Activated CD4-positive, alpha-beta T cell treated with anti-CD3 and anti-CD28 coated beads, Interleukin-10, Interleukin-2, amounts not matched to agents 100 ng/mL and 50 ng/mL, durations not matched to agents 16 hours and 8 hours (primary cell): ENCODE data around the gene RBM4.
"Not testable (repeated sequence)": the region's sequence is repeated elsewhere in the genome, so short reads cannot be mapped to it uniquely, and the experiment has no call there.

Experiments used
- DNase-seq: peaks from one replicate; pipeline ENCODE4 v3.0.0-alpha.2; 2020

The RBM4 gene, protein sequence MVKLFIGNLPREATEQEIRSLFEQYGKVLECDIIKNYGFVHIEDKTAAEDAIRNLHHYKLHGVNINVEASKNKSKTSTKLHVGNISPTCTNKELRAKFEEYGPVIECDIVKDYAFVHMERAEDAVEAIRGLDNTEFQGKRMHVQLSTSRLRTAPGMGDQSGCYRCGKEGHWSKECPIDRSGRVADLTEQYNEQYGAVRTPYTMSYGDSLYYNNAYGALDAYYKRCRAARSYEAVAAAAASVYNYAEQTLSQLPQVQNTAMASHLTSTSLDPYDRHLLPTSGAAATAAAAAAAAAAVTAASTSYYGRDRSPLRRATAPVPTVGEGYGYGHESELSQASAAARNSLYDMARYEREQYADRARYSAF

GRCh38 chr11:66638177-66639065 is at the start of gene RBM4:
TSS of gene RBM4 (plus strand) at chr11:66638703. CDS start at chr11:66639712, 1,009 bp downstream.
- DNase-seq, result peak; percentile 99

DNA sequence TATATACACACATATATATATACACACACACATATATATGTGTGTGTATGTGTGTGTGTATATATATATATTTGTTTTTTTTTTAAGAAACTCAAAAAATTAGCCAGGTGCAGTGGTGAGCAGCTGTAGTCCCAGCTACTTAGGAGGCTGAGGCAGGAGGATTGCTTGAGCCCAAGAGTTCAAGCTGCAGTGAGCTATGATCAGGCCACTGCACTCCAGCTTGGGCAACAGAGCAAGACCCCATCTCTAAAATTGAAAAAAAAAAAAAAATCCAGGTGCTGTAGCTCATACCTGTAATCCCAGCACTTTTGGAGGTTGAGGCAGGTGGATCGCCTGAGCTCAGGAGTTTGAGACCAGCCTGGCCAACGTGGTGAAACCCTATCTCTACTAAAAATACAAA is 49.2 kb upstream of the RBM4 start:
- DNase-seq, result not testable (repeated sequence)

GRCh38 chr11:66589996-66590675 is 48.4 kb upstream of the RBM4 start:
- DNase-seq, result no peak

- no peak for DNase-seq
Measured at GRCh38 chr11:66591175-66591574, 47.3 kb upstream of the RBM4 start.

DNA sequence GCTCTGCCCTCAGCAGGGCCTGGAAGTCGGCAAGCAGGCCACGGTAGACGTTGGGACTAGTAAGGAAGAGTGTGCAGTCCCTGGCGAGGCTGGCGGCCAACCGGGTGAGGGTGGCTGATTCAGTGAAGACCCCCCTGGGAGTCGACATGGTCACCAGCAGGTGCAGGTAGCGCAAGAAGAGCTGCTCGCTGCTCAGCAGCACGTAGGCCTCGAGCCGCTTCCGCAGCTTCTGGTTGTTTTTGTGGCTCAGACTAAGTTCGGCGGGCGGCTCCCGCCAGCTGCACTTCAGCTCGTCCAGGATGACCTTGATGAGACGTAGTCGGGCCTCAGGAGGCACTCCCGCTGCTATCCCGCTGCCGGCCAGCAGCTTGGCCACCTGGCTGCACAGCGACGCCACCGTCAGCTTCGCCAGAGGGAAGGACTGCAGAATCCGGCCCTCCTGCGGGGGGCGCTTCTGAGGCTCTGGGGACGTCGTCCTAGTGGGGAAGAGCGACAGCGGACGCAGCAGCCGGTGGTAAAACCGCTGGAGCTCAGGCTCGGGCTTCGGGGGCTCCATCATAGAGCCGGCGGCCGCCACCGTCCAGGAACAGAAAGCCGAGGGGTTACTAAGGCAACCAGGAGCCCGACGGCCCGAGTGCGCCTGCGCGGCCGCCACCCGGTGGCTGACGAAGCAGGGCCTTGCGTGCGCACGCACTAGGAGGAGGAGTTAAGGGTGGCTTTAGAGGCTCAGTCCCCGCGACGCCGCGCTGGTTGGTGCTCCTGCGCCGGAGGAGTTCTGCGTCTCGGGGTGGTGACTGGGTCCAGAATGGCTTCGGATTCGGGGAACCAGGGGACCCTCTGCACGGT is 45.8 kb upstream of the RBM4 start, which contains the start of the genes CCDC87 and CCS:
Gene CCDC87, minus strand, starts transcription at position 607 of the 846 bp plus-strand sequence. Its CDS starts 48 bp downstream, at position 559.
Gene CCS, plus strand, starts transcription at position 729 of the 846 bp plus-strand sequence. Its CDS starts 77 bp downstream, at position 806.
- DNase-seq, result peak; percentile 99

GRCh38 chr11:66593303-66593635 is 45.2 kb upstream of the RBM4 start:
- DNase-seq, result no peak

GRCh38 chr11:66593650-66594049 is 44.9 kb upstream of the RBM4 start:
- DNase-seq, result no peak

DNA sequence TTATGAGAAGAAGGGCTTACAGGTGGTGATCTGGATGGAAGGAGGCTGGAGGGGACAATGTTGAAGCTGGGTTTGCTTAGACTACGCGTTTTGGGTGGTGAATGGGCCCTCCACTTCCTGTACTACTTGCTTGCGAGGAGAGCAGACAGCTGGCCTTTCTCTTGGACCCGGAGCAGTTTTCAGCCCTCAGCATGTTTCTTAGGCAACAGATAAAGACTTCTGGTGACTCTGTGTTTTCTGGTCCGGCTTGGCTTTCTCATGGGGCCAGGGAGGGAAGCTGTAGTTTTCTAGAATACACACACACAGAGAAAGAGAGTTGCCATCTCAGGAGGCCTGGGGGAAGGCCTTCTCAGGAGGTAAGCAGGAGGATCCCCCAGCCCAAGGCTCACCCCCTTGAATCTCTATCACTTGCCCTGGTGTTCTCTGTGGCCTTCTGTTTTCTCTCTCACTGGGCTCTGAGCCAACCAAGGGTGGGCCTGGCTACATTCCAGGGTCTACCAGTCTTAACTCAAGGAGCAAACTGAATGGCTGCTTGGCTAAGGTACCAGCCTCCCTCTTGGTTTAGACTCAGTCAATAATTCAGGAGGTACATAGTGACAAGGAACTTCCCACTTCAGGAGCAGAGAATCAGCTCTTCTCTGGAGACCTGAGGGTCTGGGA is 43.1 kb upstream of the RBM4 start:
- no peak for DNase-seq

DNA sequence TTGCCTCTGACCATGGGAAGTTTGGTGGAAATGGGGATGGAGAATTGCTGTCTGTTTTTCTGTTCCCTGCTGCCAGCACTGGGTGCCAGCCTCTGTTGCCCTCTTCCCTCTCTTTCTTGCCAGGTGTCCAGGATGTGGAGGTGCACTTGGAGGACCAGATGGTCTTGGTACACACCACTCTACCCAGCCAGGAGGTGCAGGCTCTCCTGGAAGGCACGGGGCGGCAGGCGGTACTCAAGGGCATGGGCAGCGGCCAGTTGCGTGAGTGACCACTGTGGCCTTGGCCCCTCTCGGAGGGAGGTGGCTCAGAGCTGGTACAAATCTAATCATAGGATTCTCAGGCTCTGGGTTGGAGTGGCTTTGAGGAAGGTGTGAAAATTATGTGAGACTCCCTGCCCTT is 39.5 kb upstream of the RBM4 start:
- no peak for DNase-seq

DNA sequence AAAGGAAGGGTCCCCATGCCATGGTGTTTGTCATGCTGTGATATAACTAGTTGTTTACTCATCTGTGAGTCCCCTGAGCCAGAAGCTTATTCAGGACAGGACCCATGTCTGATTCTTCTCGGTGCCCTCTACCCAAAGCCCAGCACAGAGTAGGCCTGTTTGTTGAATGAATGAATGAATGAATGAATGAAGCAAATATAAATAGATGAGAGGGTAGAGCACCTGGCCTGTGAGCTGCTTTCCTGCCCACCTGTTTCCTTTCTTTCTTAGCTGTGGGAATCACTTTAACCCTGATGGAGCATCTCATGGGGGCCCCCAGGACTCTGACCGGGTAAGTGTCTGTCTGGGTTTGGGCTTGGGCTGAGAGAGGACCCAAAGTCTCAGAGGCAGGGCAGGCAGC is 38.3 kb upstream of the RBM4 start:
- no peak for DNase-seq

DNA sequence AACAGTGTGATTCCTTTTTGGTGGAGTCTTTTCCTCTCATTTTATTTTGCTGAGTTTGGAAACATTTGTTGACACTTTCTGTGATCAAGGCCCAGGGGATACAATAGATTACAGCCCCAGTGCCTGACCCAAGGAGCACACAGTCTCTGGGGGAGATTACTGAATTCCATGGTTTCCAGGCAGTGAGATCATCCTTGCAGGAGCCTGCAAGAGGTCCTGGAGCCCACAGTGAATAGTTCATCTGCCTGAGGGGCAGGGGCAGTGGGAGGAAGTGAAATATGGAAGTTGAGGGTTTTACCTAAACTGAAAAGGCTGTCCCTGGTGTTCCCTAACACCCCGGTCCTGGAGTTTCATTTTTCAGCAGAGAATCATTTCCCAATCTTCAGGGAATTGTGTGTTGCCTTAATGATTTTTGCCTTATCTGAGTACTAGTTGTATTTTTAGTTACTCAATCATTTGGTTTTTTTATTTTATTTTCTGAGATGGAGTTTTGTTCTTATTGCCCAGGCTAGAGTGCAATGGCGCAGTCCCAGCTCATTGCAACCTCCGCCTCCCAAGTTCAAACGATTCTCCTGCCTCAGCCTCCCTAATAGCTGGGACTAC is 37.8 kb upstream of the RBM4 start:
- no peak for DNase-seq

- no peak for DNase-seq
Measured at GRCh38 chr11:66603072-66603471, 35.4 kb upstream of the RBM4 start.

- DNase-seq, result no peak
Measured at GRCh38 chr11:66604155-66604554, 34.3 kb upstream of the RBM4 start.

DNA sequence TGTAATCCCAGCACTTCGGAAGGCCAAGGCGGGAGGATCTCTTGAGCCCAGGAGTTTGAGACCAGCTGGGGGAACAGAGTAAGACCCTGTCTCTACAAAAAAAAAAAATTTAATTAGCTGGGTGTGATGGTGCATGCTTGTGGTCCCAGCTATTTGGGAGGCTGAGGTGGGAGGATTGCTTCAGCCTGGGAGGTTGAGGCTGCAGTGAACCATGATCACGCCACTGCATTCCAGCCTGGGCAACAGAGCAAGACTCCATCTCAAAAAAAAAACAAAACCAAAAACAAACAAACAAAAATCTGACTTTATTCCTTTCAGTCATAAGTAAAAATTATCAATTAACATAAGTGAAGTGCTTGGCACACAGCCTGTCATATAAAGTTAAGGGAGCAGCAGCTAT is 31.9 kb upstream of the RBM4 start:
- DNase-seq, result not testable (repeated sequence)

DNA sequence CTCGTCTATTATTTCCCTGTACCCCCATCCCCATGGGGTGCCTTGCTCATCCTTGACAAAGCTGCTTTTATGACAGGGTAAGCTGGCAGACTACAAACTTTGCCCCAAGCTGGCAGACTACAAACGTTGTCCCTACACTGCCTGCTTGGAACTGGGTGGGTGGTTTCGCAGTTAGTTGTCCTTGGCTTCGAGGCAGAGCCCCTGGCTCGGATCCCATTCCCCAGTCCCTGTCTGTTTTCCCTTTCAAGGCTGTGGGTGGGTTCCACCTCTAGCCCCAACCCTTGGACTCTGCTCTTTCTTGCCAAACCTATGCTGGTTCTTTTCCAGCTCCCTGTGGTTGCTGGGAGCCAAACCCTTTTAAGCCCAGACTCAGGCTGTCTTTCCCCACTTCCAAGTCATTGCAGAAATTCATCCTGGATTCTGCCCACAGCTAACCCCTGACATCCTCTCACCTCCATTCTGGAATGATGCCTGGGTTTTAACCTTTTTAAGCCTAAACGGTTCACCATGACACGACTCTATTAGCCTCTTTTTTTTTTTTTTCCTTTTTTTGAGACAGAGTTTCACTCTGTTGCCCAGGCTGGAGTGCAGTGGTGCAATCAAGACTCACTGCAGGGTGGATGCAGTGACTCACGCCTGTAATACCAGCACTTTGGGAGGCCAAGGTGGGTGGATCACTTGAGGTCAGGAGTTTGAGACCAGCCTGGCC is 31.2 kb upstream of the RBM4 start:
- DNase-seq, result no peak

DNA sequence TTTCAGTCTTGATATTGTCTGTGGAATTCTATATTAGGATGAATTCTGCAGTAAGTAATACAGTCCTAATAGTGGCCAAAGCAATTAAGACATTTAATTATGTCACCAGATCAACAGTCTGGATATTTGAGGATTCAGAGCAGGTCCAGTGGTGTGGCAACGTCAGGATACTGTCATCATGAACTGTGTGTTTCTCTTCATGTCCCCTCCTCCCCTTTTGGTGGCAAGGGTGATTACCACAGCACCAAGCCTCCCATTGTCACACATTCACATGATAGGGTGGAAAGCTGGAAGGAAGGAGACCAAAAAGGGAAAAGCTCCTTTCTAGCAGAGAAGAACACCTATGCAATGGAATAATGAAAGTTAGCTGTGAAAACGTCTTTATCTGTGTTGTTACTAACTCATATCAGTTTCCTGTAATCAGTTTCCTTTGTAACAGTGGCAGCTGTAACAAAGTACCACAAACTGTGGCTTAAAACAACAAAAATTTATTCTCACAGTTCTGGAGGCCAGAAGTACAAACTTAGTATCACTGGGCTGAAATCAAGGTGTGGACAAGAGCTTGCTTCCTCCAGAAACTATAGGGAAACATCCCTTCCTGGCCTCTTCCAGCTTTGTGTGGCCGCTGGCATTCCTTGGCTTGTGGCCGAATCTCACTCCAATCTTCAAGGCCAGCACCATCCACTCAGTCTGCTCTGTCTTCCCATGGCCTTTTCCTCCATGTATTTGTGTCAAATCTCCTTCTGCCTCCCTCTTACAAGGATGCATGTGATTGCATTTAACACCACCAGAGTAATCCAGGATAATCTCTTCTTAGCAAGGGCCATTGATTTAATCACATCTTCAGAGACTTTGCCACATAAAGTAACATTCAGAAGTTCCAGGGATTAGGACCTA is 28.5 kb upstream of the RBM4 start:
- DNase-seq, result no peak

DNA sequence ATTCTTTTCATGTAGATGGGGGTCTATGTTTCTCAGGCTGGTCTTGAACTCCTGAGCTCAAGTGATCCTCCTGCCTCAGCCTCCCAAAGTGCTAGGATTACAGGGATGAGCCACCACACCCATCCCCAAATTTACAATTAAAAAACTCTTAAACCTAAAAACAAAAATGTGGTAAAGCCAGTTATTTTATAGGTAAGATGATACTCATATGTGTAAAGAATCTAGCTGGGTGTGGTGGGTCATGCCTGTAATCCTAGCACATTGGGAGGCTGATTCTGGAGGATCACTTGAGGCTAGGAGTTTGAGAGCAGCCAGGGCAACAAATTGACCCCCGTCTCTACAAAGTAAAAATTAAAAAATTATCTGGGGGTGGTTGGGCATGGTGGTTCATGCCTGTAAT is 26.0 kb upstream of the RBM4 start:
- no peak for DNase-seq

GRCh38 chr11:66614073-66614472 is 24.4 kb upstream of the RBM4 start:
- DNase-seq, result no peak

DNA sequence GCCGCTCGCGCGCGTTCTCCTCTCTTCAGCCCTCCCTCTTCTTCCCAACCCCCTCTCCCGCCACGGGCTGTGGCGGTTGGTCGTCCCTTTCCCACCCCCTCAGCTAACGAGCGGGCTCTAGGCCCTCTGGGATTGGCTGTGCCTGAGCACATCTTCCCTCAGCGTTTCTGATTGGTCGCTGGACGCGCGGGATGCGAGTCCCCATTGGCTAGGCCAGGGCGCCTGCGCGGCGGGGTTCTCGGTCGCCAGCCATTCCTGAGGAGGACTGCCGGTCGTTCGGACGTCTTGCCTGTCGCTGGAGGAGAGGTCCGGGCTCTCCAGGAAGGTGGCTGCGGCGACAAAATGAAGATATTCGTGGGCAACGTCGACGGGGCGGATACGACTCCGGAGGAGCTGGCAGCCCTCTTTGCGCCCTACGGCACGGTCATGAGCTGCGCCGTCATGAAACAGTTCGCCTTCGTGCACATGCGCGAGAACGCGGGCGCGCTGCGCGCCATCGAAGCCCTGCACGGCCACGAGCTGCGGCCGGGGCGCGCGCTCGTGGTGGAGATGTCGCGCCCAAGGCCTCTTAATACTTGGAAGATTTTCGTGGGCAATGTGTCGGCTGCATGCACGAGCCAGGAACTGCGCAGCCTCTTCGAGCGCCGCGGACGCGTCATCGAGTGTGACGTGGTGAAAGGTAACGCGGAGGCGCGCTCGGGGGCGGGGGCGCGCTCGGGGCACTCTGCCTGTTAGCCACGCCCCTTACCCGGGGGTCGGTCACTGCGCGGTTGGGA is 21.9 kb upstream of the RBM4 start, which contains the start of gene RBM14:
Gene RBM14, plus strand, starts transcription at position 252 of the 776 bp plus-strand sequence. Its CDS starts 91 bp downstream, at position 343.
- DNase-seq, result peak; percentile 100
